Hematopoietic multipotent progenitor cell treated with erythropoietin and hydrocortisone succinate and interleukin-3 and kit ligand, for 17 days (in vitro differentiated cells): Measurements from ENCODE around the gene LYPLAL1.

Experiments
- DNase-seq: peaks from one replicate; pipeline ENCODE4 v3.0.0-alpha.2; 2015; ENCODE audit warnings: low spot score

LYPLAL1 gene

GRCh38 chr1:219173758-219174459 is at the start of gene LYPLAL1:
Gene LYPLAL1 (plus strand): TSS chr1:219173878. CDS start chr1:219173891, 13 bp downstream.
- peak; percentile 89 for DNase-seq

GRCh38 chr1:219124163-219124562 is 49.5 kb upstream of the LYPLAL1 start:
- DNase-seq: no peak

GRCh38 chr1:219125342-219125741 is 48.3 kb upstream of the LYPLAL1 start:
- no peak for DNase-seq

GRCh38 chr1:219126377-219126776 is 47.3 kb upstream of the LYPLAL1 start:
- DNase-seq: no peak

- DNase-seq: no peak
Measured at GRCh38 chr1:219128957-219129356, 44.7 kb upstream of the LYPLAL1 start.

GRCh38 chr1:219130366-219130935 is 43.2 kb upstream of the LYPLAL1 start:
- DNase-seq: no peak

- no peak for DNase-seq
Measured at GRCh38 chr1:219132939-219133338, 40.7 kb upstream of the LYPLAL1 start.

GRCh38 chr1:219138747-219139146 is 34.9 kb upstream of the LYPLAL1 start:
- DNase-seq: no peak

GRCh38 chr1:219140303-219140877 is 33.3 kb upstream of the LYPLAL1 start:
- no peak for DNase-seq

GRCh38 chr1:219143735-219144134 is 29.9 kb upstream of the LYPLAL1 start:
- DNase-seq: no peak

GRCh38 chr1:219144658-219145315 is 28.9 kb upstream of the LYPLAL1 start:
- no peak for DNase-seq

GRCh38 chr1:219147571-219148019 is 26.1 kb upstream of the LYPLAL1 start:
- DNase-seq: no peak

- DNase-seq: no peak
Measured at GRCh38 chr1:219149009-219149577, 24.6 kb upstream of the LYPLAL1 start.

GRCh38 chr1:219149953-219150352 is 23.7 kb upstream of the LYPLAL1 start:
- no peak for DNase-seq

GRCh38 chr1:219150913-219151312 is 22.8 kb upstream of the LYPLAL1 start:
- DNase-seq: no peak

- DNase-seq: no peak
Measured at GRCh38 chr1:219151467-219151866, 22.2 kb upstream of the LYPLAL1 start.

- no peak for DNase-seq
Measured at GRCh38 chr1:219152751-219153150, 20.9 kb upstream of the LYPLAL1 start.

- no peak for DNase-seq
Measured at GRCh38 chr1:219153723-219154122, 20.0 kb upstream of the LYPLAL1 start.

- no peak for DNase-seq
Measured at GRCh38 chr1:219155135-219155534, 18.5 kb upstream of the LYPLAL1 start.

- no peak for DNase-seq
Measured at GRCh38 chr1:219159946-219160645, 13.6 kb upstream of the LYPLAL1 start.

GRCh38 chr1:219160967-219161366 is 12.7 kb upstream of the LYPLAL1 start:
- no peak for DNase-seq

GRCh38 chr1:219161371-219161770 is 12.3 kb upstream of the LYPLAL1 start:
- no peak for DNase-seq
